Right ventricle myocardium superior (tissue), 1 donor: ENCODE measurements around the gene CALU. TPM values are rescaled to one million over a fixed set of nuclear protein-coding genes. Genes with fewer than 3 reads are reported as not detected.

Experiments used
- ATAC-seq: fragments of 200-7000 bp; cut with Tn5 transposase; one replicate; pipeline ENCODE4 v1.9.1; 2020; ENCODE audit warnings: mild to moderate bottlenecking; ENCODE audit not compliant: poor library complexity
- DNase-seq: peaks from one replicate; pipeline ENCODE4 v3.0.0-alpha.2; 2020
- intact Hi-C: fragments of 100-400 bp; cut with DNase I; formaldehyde crosslinking; loops from one replicate; pipeline ENCODE4 v1.11.2; 2022
- long read RNA-seq: library from polyadenylated mRNA; unstranded; transcript quantifications from one replicate; pipeline ENCODE4 v2.0.0, GENCODE V29; 2021
- total RNA-seq: library from RNA; stranded (reverse); fragmentation: NEBNext Ultra II Directional; extraction: Animal tissue kit (Norgen Biotek cat#: 25700); gene quantifications from one replicate; pipeline ENCODE4 v1.2.1, GENCODE V29; 2021
- donor health status: DM: no; HTN: yes; CAD: no; lungs with severe emphysema.

Gene CALU
- total RNA-seq, result 165 TPM
- long read RNA-seq, transcript CALU-201 (7 exons, 3,357 nt), result major isoform, 619 of 806 reads
- long read RNA-seq, transcript CALU-202 (7 exons, 2,438 nt), result minor isoform, 145 of 806 reads
- long read RNA-seq, partial matches to known transcripts, result 29 of 806 reads
- long read RNA-seq, other reads (novel, unspliced or antisense), result 12 of 806 reads

- ATAC-seq, result peak; percentile 98
- intact Hi-C loops, result no loop called here
- peak; percentile 98 for DNase-seq
Measured at GRCh38 chr7:128739048-128739962, at the start of gene CALU. Gene CALU (plus strand): TSS chr7:128739359. CDS start chr7:128748584, 9,225 bp downstream.

- DNase-seq (no peak), ATAC-seq (no peak)
- intact Hi-C loops, result no loop called here
Measured at GRCh38 chr7:128691227-128691626, 47.9 kb upstream of the CALU start.

DNA sequence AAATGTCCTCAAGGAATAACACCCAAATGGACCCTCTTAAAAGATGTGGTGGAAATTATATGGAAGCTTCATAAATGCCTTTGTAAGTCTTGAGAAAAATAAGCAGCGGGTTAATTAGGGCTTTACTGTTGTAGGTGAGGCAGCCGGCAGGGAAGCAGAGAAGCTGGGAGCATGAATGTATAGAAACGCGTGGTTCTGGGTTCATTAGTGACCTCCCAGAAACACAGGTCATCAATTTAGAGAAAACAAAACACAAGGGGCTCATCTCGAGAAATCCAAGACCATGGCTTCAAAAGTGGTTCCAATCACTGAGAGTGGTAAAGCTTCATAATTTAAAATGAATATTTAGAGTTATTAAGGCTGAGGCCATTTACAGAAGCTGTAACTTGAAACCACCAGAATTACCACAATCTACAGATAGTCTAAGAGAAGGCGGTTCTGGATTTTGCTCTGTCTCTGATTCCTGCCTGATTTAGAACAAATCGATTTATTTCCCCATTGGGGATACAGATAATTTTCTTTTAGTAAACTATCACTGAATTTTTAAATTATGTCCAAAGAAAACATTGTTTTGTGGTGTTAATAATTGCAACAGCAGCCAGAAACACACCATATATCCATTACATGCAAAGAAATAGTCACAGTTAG lies 46.4 kb upstream of the CALU start:
- ATAC-seq, result no peak
- no peak for DNase-seq
- intact Hi-C loops, result no loop called here

DNA sequence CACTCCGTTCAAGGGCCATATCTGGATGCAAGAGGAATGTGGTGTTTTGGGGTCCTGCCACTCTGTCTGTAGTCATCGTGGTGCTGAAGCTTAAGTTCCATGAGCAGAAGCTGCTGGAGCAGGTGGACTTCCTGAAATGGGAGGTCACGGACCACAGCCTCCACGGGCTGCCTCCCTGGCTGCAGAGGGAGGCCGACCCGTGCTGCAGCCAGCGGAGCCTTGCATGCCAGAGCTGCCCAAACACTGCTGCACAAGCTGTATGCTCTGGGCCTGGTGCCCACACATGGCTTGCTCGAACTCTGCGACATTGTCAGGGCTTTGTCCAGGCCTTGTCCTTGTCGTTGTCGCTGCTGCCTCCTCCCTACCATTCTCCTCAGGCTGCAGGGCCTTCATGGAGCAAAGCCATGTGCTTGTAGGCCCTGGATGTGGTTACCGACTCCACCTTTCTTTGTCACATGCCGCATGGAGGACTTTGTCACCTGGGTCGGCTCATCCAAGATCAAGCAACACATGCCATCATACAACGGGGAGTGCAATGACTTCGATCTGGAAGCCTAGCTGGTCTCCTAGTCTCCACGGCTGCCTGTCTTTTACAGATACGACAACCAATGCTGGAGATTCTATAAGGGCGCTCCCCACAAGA lies 45.7 kb upstream of the CALU start:
- intact Hi-C loops, result no loop called here
- ATAC-seq (no peak), DNase-seq (no peak)

DNA sequence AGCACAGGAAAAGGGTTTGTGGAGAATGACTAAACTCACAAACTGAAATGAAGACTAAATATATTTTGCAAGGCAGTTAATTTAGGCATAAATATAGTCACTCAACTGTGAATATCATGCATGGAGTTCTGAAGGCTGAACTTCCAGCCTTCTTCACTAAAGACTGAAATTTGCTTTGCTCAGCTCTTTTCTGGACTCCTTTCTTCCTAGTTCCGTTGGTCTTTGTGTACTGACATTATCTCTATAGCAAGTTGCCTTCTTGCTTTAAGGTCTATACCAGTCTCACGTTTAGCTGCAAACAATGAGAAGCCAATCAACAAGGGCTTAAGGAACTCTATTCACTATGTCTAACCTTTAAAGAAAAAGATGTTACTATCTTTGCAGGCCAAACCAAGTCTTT lies 44.4 kb upstream of the CALU start:
- intact Hi-C loops, result no loop called here
- DNase-seq (no peak), ATAC-seq (no peak)

DNA sequence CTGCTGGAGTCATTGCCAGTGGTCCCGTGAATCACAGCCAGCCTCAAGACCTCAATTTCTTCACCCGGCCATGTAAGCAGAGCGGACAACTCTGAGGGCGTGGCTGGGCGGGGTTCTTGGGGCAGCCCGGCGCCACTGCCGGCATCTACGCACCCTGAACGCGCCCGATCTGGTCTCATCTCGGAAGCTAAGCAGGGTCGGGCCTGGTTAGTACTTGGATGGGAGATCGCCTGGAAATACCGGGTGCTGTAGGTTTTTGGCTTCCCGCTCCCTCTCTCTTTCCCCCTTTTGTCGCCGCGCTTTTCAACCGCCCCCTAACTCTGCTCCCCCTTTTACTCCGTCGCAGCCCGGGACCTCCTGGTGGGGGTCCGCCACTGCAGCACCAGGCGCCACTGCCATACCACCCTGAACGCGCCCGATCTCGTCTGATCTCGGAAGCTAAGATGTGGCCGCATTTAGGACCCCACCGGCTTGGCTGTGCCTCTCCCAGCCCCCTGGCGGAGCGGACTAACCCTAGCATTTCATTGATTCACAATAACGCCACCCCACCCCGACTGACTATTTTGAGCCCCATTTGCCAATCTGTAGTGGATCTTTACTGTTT lies 41.8 kb upstream of the CALU start:
- DNase-seq (peak; percentile 77), ATAC-seq (peak; percentile 56)
- intact Hi-C loops, result no loop called here

DNA sequence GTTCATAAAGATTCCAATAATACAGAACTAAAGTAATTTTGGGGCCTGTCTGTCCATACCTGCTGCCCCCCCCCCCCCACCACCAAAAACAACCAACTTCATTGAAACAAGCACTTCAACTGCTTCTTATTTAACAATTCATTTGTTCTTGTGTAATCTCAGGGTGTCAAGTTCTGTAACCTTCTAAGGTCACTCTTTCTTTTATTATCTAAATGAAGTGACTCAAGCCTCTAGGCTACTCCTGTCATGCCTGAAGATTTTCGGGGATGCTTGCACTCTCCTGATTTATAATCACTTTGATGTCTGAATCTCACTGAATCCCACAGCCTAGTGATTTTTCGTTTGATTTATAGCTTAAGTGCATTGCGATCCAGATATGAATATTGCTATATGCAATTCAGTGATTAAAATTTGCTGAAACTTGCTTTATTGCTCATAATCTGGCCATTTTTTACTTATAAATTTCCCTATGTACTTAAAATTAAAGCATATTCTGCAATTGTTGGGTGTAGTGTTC lies 39.9 kb upstream of the CALU start:
- DNase-seq, result no peak
- intact Hi-C loops, result no loop called here
- ATAC-seq, result no peak

GRCh38 chr7:128699895-128700294 lies 39.3 kb upstream of the CALU start:
- intact Hi-C loops, result no loop called here
- ATAC-seq (no peak), DNase-seq (no peak)

- DNase-seq (no peak), ATAC-seq (no peak)
- intact Hi-C loops, result no loop called here
Measured at GRCh38 chr7:128701062-128701785, 37.9 kb upstream of the CALU start.

- intact Hi-C loops, result no loop called here
- no peak for ATAC-seq
- no peak for DNase-seq
Measured at GRCh38 chr7:128703609-128704241, 35.4 kb upstream of the CALU start.

DNA sequence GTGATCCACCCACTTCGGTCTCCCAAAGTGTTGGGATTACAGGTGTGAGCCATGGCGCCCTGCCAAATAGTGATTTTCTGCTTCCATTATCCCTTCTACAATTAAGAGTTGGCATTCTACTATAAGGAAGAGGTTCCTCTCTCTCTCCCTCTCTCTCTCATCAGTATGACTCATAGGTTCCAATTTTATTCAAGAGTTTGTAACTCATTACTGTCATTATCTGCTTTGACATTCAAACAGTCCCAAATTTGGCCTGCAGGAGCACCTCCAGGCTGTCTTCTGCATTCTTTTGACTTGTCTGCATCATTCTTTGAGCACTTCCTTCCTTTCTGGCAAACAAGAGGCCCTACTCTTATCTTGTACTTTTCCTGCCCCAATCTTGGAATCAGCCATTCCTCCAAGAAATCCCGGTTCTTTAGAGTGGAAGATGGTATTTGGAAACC lies 33.2 kb upstream of the CALU start:
- intact Hi-C loops, result no loop called here
- DNase-seq (no peak), ATAC-seq (no peak)

DNA sequence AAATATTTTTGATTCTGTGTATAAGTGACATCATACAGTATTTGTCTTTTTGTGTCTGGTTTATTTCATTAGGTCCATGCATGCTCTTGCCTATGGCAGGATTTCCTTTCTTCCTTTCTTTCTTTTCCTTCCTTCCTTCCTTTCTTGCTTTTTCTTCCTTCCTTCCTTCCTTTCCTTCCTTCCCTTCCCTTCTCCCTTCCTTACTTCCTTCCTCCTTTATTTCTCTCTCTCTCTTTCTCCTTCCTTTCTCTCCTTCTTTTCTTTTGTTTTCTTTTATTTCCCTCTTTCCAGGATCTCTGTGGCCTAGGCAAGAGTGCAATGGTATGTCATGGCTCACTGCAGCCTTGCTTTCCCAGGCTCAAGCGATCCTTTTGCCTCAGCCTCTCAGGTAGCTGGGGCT lies 31.4 kb upstream of the CALU start:
- no peak for DNase-seq
- intact Hi-C loops, result no loop called here
- no peak for ATAC-seq

- ATAC-seq, result no peak
- intact Hi-C loops, result no loop called here
Measured at GRCh38 chr7:128708235-128708634, 30.9 kb upstream of the CALU start.

GRCh38 chr7:128708824-128709223 lies 30.3 kb upstream of the CALU start:
- intact Hi-C loops, result no loop called here
- DNase-seq, result no peak
- ATAC-seq, result no peak

More at GRCh38 chr7:128708235-128708634, 30.9 kb upstream of the CALU start:
- DNase-seq, result no peak

- ATAC-seq, result no peak
- no peak for DNase-seq
- intact Hi-C loops, result no loop called here
Measured at GRCh38 chr7:128710481-128710880, 28.7 kb upstream of the CALU start.

DNA sequence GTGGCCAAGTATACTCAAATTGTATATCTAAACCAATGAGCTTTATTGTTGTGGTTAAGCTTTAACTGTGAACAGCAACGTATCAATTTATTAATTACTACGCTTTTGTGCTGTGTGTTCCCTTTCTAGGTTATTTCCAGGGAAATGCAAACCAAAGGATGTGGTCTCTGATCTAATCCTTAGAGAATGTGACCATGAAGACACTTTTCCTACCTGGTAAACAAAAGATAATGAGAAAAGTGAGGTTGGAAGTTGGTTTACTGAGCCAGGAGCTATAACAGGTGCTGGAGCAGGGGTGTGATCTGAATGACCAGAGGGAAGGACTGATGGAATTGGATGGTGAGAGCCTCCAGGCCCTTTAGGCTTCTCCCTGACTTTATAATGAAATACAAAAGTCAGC lies 25.4 kb upstream of the CALU start:
- DNase-seq, result no peak
- no peak for ATAC-seq
- intact Hi-C loops, result no loop called here

- DNase-seq (no peak), ATAC-seq (no peak)
- intact Hi-C loops, result no loop called here
Measured at GRCh38 chr7:128714701-128715495, 24.3 kb upstream of the CALU start.
